Panc1 (cell line): ENCODE measurements around the gene NAGK. TPM values are rescaled to one million over a fixed set of nuclear protein-coding genes. Genes with fewer than 3 reads are reported as not detected.

Source experiments
- total RNA-seq: library from RNA; stranded (reverse); gene quantifications from one replicate; pipeline ENCODE4 v1.2.1, GENCODE V29; 2021; ENCODE audit not compliant: unreplicated experiment

NAGK gene
- total RNA-seq, 1 experiment from 2014 or later: 80.2 TPM

Other genes with a start within 250 kb of the NAGK start
- not detected for gene CLEC4F, start 248.0 kb upstream of the NAGK start, total RNA-seq
- gene CD207, start 232.8 kb upstream of the NAGK start, total RNA-seq: not detected
- 1.0 TPM for gene VAX2, start 168.1 kb upstream of the NAGK start, total RNA-seq
- 0.18 TPM for gene ATP6V1B1, start 132.7 kb upstream of the NAGK start, total RNA-seq
- not detected for gene ANKRD53, start 90.0 kb upstream of the NAGK start, total RNA-seq
- gene TEX261, start 73.8 kb upstream of the NAGK start, total RNA-seq: 64.9 TPM
- 4.8 TPM for gene MCEE, start 61.6 kb downstream of the NAGK start, total RNA-seq
- 34.1 TPM for gene MPHOSPH10, start 62.0 kb downstream of the NAGK start, total RNA-seq
- 1.4 TPM for gene PAIP2B, start 158.5 kb downstream of the NAGK start, total RNA-seq